HCT116 (cell line): ENCODE measurements around the gene CD93. TPM values are rescaled to one million over a fixed set of nuclear protein-coding genes. Genes with fewer than 3 reads are reported as not detected.

ENCODE experiments used
- ATAC-seq: fragments of 200-7000 bp; cut with Tn5 transposase; 2 replicates; pipeline ENCODE4 v1.9.1; 2020; ENCODE audit warnings: mild to moderate bottlenecking, moderate library complexity
- BruUV-seq: library from RNA; stranded (reverse); fragments of 400-500 nt; replicated peaks from 2 replicates; lab custom pipeline; 2021; lab: Mats Ljungman, UMichigan
- CTCF ChIA-PET: fragments of 300-600 bp; sonication (Branson Sonifier 250); formaldehyde crosslinking; loops from one replicate; lab custom pipeline; 2021; ENCODE audit warnings: antibody characterized with exemption; lab: Charles Lee
- POLR2A ChIA-PET: fragments of 300-600, 350-600 bp; sonication (Branson Sonifier 250); formaldehyde crosslinking; loops from one replicate; lab custom pipeline; 2021; ENCODE audit warnings: antibody characterized with exemption; lab: Charles Lee
- RAD21 ChIA-PET, 2 experiments: fragments of 300-600 bp; sonication (Branson Sonifier 250); formaldehyde crosslinking; loops; one replicate each; lab custom pipeline; 2023; ENCODE audit warnings: low total read pairs in 2 of 2; ENCODE audit not compliant: uncharacterized antibody in 2 of 2, unreplicated experiment in 2 of 2, low non-redundant PET in 1 of 2; lab: Charles Lee
- DNase-seq: peaks from one replicate; pipeline ENCODE4 v3.0.0-alpha.2; 2010; ENCODE audit warnings: low read depth, low spot score
- H2AFZ ChIP-seq: fragments of 200-600 bp; shearing (Covaris generic), sonication (generic); 2 replicates; pipeline ENCODE4 v1.6.1; 2017; ENCODE audit warnings: low read depth, mixed run types, mixed read lengths, antibody characterized with exemption, low read length; ENCODE audit not compliant: poor library complexity, severe bottlenecking
- H3K27ac ChIP-seq: 2 replicates; pipeline ENCODE4 v1.5.1; 2012; ENCODE audit warnings: low read depth, low read length
- H3K27me3 ChIP-seq: fragments of 200-600 bp; sonication (generic); 2 replicates; pipeline ENCODE4 v1.6.1; 2016; ENCODE audit warnings: mixed run types, low read length, mixed read lengths; ENCODE audit not compliant: insufficient read depth
- H3K36me3 ChIP-seq, 2 experiments: fragments of 200-500 bp in 1 of 2; fragments of 200-600 bp in 1 of 2; sonication (Bioruptor generic) in 1 of 2; sonication (generic) in 1 of 2; 2 replicates each; pipeline versions ENCODE4 v1.5.1 to v1.6.1; 2014 to 2016; ENCODE audit warnings: low read length in 2 of 2, inconsistent platforms in 1 of 2, mixed read lengths in 1 of 2, mixed run types in 1 of 2; ENCODE audit not compliant: insufficient read depth in 2 of 2, control insufficient read depth in 1 of 2
- H3K4me1 ChIP-seq, 2 experiments: fragments of 200-600 bp in 1 of 2; sonication (generic) in 1 of 2; 2 replicates each; pipeline versions ENCODE4 v1.5.1 to v1.6.1; 2012 to 2017; ENCODE audit warnings: low read length in 2 of 2, inconsistent platforms in 1 of 2, mild to moderate bottlenecking in 1 of 2, mixed read lengths in 1 of 2, mixed run types in 1 of 2, moderate library complexity in 1 of 2; ENCODE audit not compliant: insufficient read depth in 2 of 2, control insufficient read depth in 1 of 2
- H3K4me2 ChIP-seq: fragments of 200-600 bp; sonication (generic); 2 replicates; pipeline ENCODE4 v1.6.1; 2017; ENCODE audit warnings: mixed run types, low read length, mixed read lengths
- H3K4me3 ChIP-seq, 2 experiments: fragments of 200-600 bp in 1 of 2; sonication (generic) in 1 of 2; replicated peaks in 1 of 2; 2 replicates each; pipeline ENCODE4 v1.5.1; 2011 to 2016; ENCODE audit warnings: low read length in 2 of 2, control low read depth in 1 of 2, low read depth in 1 of 2, mild to moderate bottlenecking in 1 of 2, mixed read lengths in 1 of 2, mixed run types in 1 of 2
- H3K79me2 ChIP-seq: fragments of 200-600 bp; sonication (generic); 2 replicates; pipeline ENCODE4 v1.6.1; 2017; ENCODE audit warnings: mild to moderate bottlenecking, mixed run types, low read length, moderate library complexity, mixed read lengths; ENCODE audit not compliant: insufficient read depth
- H3K9ac ChIP-seq: fragments of 200-600 bp; sonication (generic); 2 replicates; pipeline ENCODE4 v1.6.1; 2016; ENCODE audit warnings: low read length, mixed read lengths
- H3K9me2 ChIP-seq: fragments of 200-600 bp; sonication (generic), shearing (Covaris generic); 2 replicates; pipeline ENCODE4 v1.6.1; 2017; ENCODE audit warnings: mixed run types, mild to moderate bottlenecking, moderate library complexity; ENCODE audit not compliant: insufficient read depth
- H3K9me3 ChIP-seq, 2 experiments: fragments of 200-500 bp in 1 of 2; fragments of 200-600 bp in 1 of 2; sonication (Bioruptor generic) in 1 of 2; sonication (generic) in 1 of 2; 2 replicates each; pipeline ENCODE4 v1.6.1; 2014 to 2017; ENCODE audit warnings: low read length in 2 of 2, mixed read lengths in 2 of 2, inconsistent platforms in 1 of 2, low read depth in 1 of 2, mild to moderate bottlenecking in 1 of 2, mixed run types in 1 of 2, moderate library complexity in 1 of 2; ENCODE audit not compliant: control insufficient read depth in 1 of 2, insufficient read depth in 1 of 2
- H4K20me1 ChIP-seq: fragments of 200-600 bp; sonication (generic), shearing (Covaris generic); 2 replicates; pipeline ENCODE4 v1.6.1; 2017; ENCODE audit warnings: mixed run types, mild to moderate bottlenecking, moderate library complexity; ENCODE audit not compliant: insufficient read depth
- ATF3 ChIP-seq: IDR thresholded peaks from 2 replicates; pipeline ENCODE4 v1.6.1; 2012
- EZH2 ChIP-seq: fragments of 200-600 bp; sonication (generic); IDR thresholded peaks from 2 replicates; pipeline ENCODE4 v1.6.1; 2017; ENCODE audit warnings: antibody characterized with exemption, mixed run types
- EZH2phosphoT487 ChIP-seq: fragments of 200-600 bp; IDR thresholded peaks from 2 replicates; pipeline ENCODE4 v1.6.1; 2018; ENCODE audit warnings: antibody characterized with exemption, borderline replicate concordance
- RAD21 ChIP-seq: IDR thresholded peaks from 2 replicates; pipeline ENCODE4 v1.6.1; 2012; ENCODE audit warnings: low read depth, mild to moderate bottlenecking
- REST ChIP-seq: IDR thresholded peaks from 2 replicates; pipeline ENCODE4 v1.6.1; 2012; ENCODE audit warnings: low read depth
- SP1 ChIP-seq: IDR thresholded peaks from 2 replicates; pipeline ENCODE4 v1.6.1; 2012; ENCODE audit warnings: low read depth
- SRF ChIP-seq: IDR thresholded peaks from 2 replicates; pipeline ENCODE4 v1.6.1; 2012; ENCODE audit warnings: low read depth
- TCF7L2 ChIP-seq: IDR thresholded peaks from 2 replicates; pipeline ENCODE4 v1.7.0; 2011; ENCODE audit warnings: borderline replicate concordance, inconsistent platforms; ENCODE audit not compliant: insufficient read depth, insufficient read length; ENCODE audit errors: extremely low read depth
- YY1 ChIP-seq: IDR thresholded peaks from 2 replicates; pipeline ENCODE4 v1.6.1; 2011; ENCODE audit warnings: low read length, low read depth, moderate library complexity, mild to moderate bottlenecking; ENCODE audit not compliant: insufficient replicate concordance; ENCODE audit errors: extremely low read depth
- ZFX ChIP-seq: fragments of 450-650 bp; IDR thresholded peaks from 2 replicates; pipeline ENCODE4 v1.6.1; 2017
- intact Hi-C: fragments of 100-400 bp; cut with micrococcal nuclease; formaldehyde crosslinking; loops from 2 replicates; pipeline ENCODE4 v1.10.0; 2022
- total RNA-seq: library from RNA; stranded (reverse); gene quantifications from one replicate; pipeline ENCODE4 v1.2.1, GENCODE V29; 2021; ENCODE audit not compliant: unreplicated experiment

The CD93 gene
- total RNA-seq, 1 experiment from 2014 or later: 0.07 TPM

- Histone ChIP-seq H3K36me3 (no peaks in the 10 kb centered on the region), H4K20me1 (no peaks in the 10 kb centered on the region), H3K4me1 (no peaks in the 10 kb centered on the region; a peak in 1 of 4 replicates), H3K27ac (no peak overlapping the region), H2AFZ (no peak overlapping the region), H3K4me3 (no peak overlapping the region), H3K79me2 (no peaks in the 10 kb centered on the region), H3K4me2 (no peak overlapping the region), H3K9me3 (no peaks in the 10 kb centered on the region), H3K9me2 (no peaks in the 10 kb centered on the region), H3K27me3 (no peaks in the 10 kb centered on the region), H3K9ac (no peak overlapping the region)
- TF ChIP-seq RAD21 (no peak), REST (no peak)
- ATAC-seq (no peak), DNase-seq (no peak)
- intact Hi-C loops: no loop called here
- no TSS peak for BruUV-seq
- CTCF ChIA-PET: interaction anchor here (0.6 kb wide), 1 partner anchor 29 kb away, joined by 3 read pairs; no protein-coding TSS in a partner anchor
- RAD21 ChIA-PET: no interaction called here
- POLR2A ChIA-PET: no interaction called here
These were observed 43.9 kb upstream of the CD93 start for GRCh38 chr20:23129891-23130621.

- no peak overlapping the region for H2AFZ ChIP-seq
- no TSS peak for BruUV-seq
- intact Hi-C loops: no loop called here
- no peak for TF ChIP-seq SRF
- no peak for TF ChIP-seq ZFX
- TF ChIP-seq EZH2: no peak
- no peak for TF ChIP-seq ATF3
- TF ChIP-seq EZH2phosphoT487: no peak
- no peak for TF ChIP-seq REST
- no peak for TF ChIP-seq TCF7L2
- no peak for TF ChIP-seq YY1
- TF ChIP-seq SP1: no peak
These were observed 43.1 kb upstream of the CD93 start for GRCh38 chr20:23129266-23129665.

More at GRCh38 chr20:23129266-23129665, 43.1 kb upstream of the CD93 start:
- Histone ChIP-seq H3K4me2 (no peak overlapping the region), H4K20me1 (no peaks in the 10 kb centered on the region), H3K9ac (no peak overlapping the region), H3K27ac (no peak overlapping the region), H3K27me3 (no peaks in the 10 kb centered on the region), H3K79me2 (no peaks in the 10 kb centered on the region), H3K36me3 (no peaks in the 10 kb centered on the region), H3K9me3 (no peaks in the 10 kb centered on the region), H3K4me1 (no peaks in the 10 kb centered on the region; a peak in 1 of 4 replicates), H3K4me3 (no peak overlapping the region), H3K9me2 (no peaks in the 10 kb centered on the region)
- ChIA-PET POLR2A (no interaction called here), RAD21 (no interaction called here), CTCF (no interaction called here)
- ATAC-seq (no peak), DNase-seq (no peak)
